Mesendoderm (in vitro differentiated cells): ENCODE results near the gene UCMA.
A peak's percentile ranks its signal among the peaks of the same experiment; 100 is the strongest.
"Not testable (repeated sequence)": the region's sequence is repeated elsewhere in the genome, so short reads cannot be mapped to it uniquely, and the experiment has no call there.

Experiments
- DNase-seq: peaks from one replicate; pipeline ENCODE4 v3.0.0; 2013
- H2AK5ac ChIP-seq: 2 replicates; pipeline ENCODE4 v1.6.1; 2013; ENCODE audit warnings: low read length, inconsistent platforms
- H2BK120ac ChIP-seq: 2 replicates; pipeline ENCODE4 v1.6.1; 2013; ENCODE audit warnings: low read depth, mild to moderate bottlenecking, low read length, moderate library complexity, mixed read lengths
- H2BK15ac ChIP-seq: replicated peaks from 2 replicates; pipeline ENCODE4 v1.6.1; 2013; ENCODE audit warnings: low read depth, mild to moderate bottlenecking, moderate library complexity
- H2BK5ac ChIP-seq: 2 replicates; pipeline ENCODE4 v1.6.1; 2013; ENCODE audit warnings: low read length, inconsistent platforms
- H3K18ac ChIP-seq: 2 replicates; pipeline ENCODE4 v1.6.1; 2013; ENCODE audit warnings: mild to moderate bottlenecking, low read length, mixed read lengths
- H3K23ac ChIP-seq: one replicate; pipeline ENCODE4 v1.6.1; 2013; ENCODE audit warnings: low read length
- H3K27ac ChIP-seq: 2 replicates; pipeline ENCODE4 v1.5.1; 2013; ENCODE audit warnings: low read depth, mild to moderate bottlenecking, inconsistent platforms, low read length, moderate library complexity
- H3K27me3 ChIP-seq: 2 replicates; pipeline ENCODE4 v1.6.1; 2013; ENCODE audit warnings: low read length, control low read depth, mild to moderate bottlenecking, inconsistent platforms; ENCODE audit not compliant: insufficient read depth, poor library complexity
- H3K36me3 ChIP-seq: 2 replicates; pipeline ENCODE4 v1.6.1; 2013; ENCODE audit warnings: low read length, inconsistent platforms; ENCODE audit not compliant: control insufficient read depth, insufficient read depth
- H3K4ac ChIP-seq: one replicate; pipeline ENCODE4 v1.6.1; 2013; ENCODE audit warnings: low read depth, mild to moderate bottlenecking, low read length, moderate library complexity
- H3K4me1 ChIP-seq: 2 replicates; pipeline ENCODE4 v1.6.1; 2013; ENCODE audit warnings: low read depth, low read length, inconsistent platforms; ENCODE audit not compliant: control insufficient read depth
- H3K4me2 ChIP-seq: 2 replicates; pipeline ENCODE4 v1.6.1; 2013; ENCODE audit warnings: low read length
- H3K4me3 ChIP-seq: 2 replicates; pipeline ENCODE4 v1.5.1; 2013; ENCODE audit warnings: mild to moderate bottlenecking, low read length
- H3K56ac ChIP-seq: one replicate; pipeline ENCODE4 v1.6.1; 2013; ENCODE audit warnings: low read length
- H3K79me1 ChIP-seq: 2 replicates; pipeline ENCODE4 v1.6.1; 2013; ENCODE audit warnings: low read length, inconsistent platforms
- H3K79me2 ChIP-seq: 2 replicates; pipeline ENCODE4 v1.6.1; 2013; ENCODE audit warnings: mild to moderate bottlenecking, low read length; ENCODE audit not compliant: control insufficient read depth, insufficient read depth
- H3K9ac ChIP-seq: 2 replicates; pipeline ENCODE4 v1.6.1; 2013; ENCODE audit warnings: low read length, inconsistent platforms
- H4K5ac ChIP-seq: one replicate; pipeline ENCODE4 v1.6.1; 2013; ENCODE audit warnings: low read length
- H4K8ac ChIP-seq: one replicate; pipeline ENCODE4 v1.6.1; 2013; ENCODE audit warnings: low read depth, mild to moderate bottlenecking, control low read depth, low read length, moderate library complexity
- WGBS: extraction: QIAGEN DNeasy Blood & Tissue Kit; methylation state at CpG from one replicate; pipeline ENCODE4 v1.1.7; 2013; ENCODE audit warnings: low lambda C conversion rate, missing lambda C conversion rate; ENCODE audit not compliant: insufficient coverage; ENCODE audit errors: extremely low coverage; 5-methylcytosine and 5-hydroxymethylcytosine counted together

Gene UCMA

GRCh38 chr10:13257621-13258140 is 23.5 kb upstream of the UCMA start:
- Histone ChIP-seq H3K4me3 (no peak overlapping the region), H2BK15ac (no peak overlapping the region), H3K18ac (no peak overlapping the region), H3K4me2 (no peak overlapping the region), H3K79me2 (no peaks in the 10 kb centered on the region), H3K27ac (no peak overlapping the region), H3K23ac (no peak overlapping the region), H2BK5ac (no peak overlapping the region), H2BK120ac (no peak overlapping the region), H2AK5ac (no peak overlapping the region), H3K56ac (no peak overlapping the region), H3K9ac (no peak overlapping the region), H3K4ac (no peak overlapping the region), H3K4me1 (no peaks in the 10 kb centered on the region), H3K36me3 (no peaks in the 10 kb centered on the region), H4K8ac (peak overlapping the region; percentile 65), H3K79me1 (no peaks in the 10 kb centered on the region), H4K5ac (no peak overlapping the region), H3K27me3 (no peaks in the 10 kb centered on the region)
- DNase-seq: no peak
- WGBS: no CpG with 5 or more reads among the region's 5 CpGs

GRCh38 chr10:13256627-13257026 is 22.5 kb upstream of the UCMA start:
- Histone ChIP-seq H3K56ac (no peak overlapping the region), H2BK15ac (no peak overlapping the region), H3K36me3 (no peaks in the 10 kb centered on the region), H2BK120ac (no peak overlapping the region), H2BK5ac (no peak overlapping the region), H3K4ac (no peak overlapping the region), H3K4me3 (no peak overlapping the region), H3K23ac (no peak overlapping the region), H4K8ac (no peak overlapping the region), H3K79me2 (no peaks in the 10 kb centered on the region), H3K4me2 (no peak overlapping the region), H3K9ac (no peak overlapping the region), H3K4me1 (no peaks in the 10 kb centered on the region), H2AK5ac (no peak overlapping the region), H3K79me1 (no peaks in the 10 kb centered on the region), H3K27me3 (no peaks in the 10 kb centered on the region), H3K18ac (no peak overlapping the region), H4K5ac (no peak overlapping the region), H3K27ac (no peak overlapping the region)
- WGBS: 100% methylated on average over 1 of the region's 2 CpGs
- no peak for DNase-seq

- Histone ChIP-seq H2AK5ac (no peak overlapping the region), H2BK15ac (no peak overlapping the region), H3K4me1 (no peaks in the 10 kb centered on the region), H2BK5ac (no peak overlapping the region), H3K18ac (no peak overlapping the region), H3K79me1 (no peaks in the 10 kb centered on the region), H3K56ac (no peak overlapping the region), H3K36me3 (no peaks in the 10 kb centered on the region), H4K5ac (no peak overlapping the region), H3K23ac (no peak overlapping the region), H3K27me3 (no peaks in the 10 kb centered on the region), H3K9ac (no peak overlapping the region), H2BK120ac (no peak overlapping the region), H3K4me3 (no peak overlapping the region), H3K27ac (no peak overlapping the region), H3K79me2 (no peaks in the 10 kb centered on the region), H3K4ac (no peak overlapping the region), H4K8ac (no peak overlapping the region), H3K4me2 (no peak overlapping the region)
- WGBS: no CpG with 5 or more reads among the region's 4 CpGs
- DNase-seq: no peak
These were observed 19.6 kb upstream of the UCMA start for GRCh38 chr10:13253726-13254125.

- Histone ChIP-seq H3K79me1 (no peaks in the 10 kb centered on the region), H2BK5ac (no peak overlapping the region), H3K36me3 (no peaks in the 10 kb centered on the region), H3K4ac (no peak overlapping the region), H2BK15ac (no peak overlapping the region), H3K27me3 (no peaks in the 10 kb centered on the region), H2BK120ac (no peak overlapping the region), H3K9ac (no peak overlapping the region), H3K79me2 (no peaks in the 10 kb centered on the region), H3K4me3 (no peak overlapping the region), H3K23ac (no peak overlapping the region), H3K27ac (no peak overlapping the region), H4K8ac (no peak overlapping the region), H3K4me2 (no peak overlapping the region), H4K5ac (no peak overlapping the region), H3K4me1 (no peaks in the 10 kb centered on the region), H2AK5ac (no peak overlapping the region), H3K56ac (no peak overlapping the region), H3K18ac (no peak overlapping the region)
- WGBS: no CpG with 5 or more reads among the region's 4 CpGs
- DNase-seq: no peak
These were observed 13.6 kb upstream of the UCMA start for GRCh38 chr10:13247784-13248183.

- Histone ChIP-seq H2BK5ac (no peak overlapping the region), H2AK5ac (no peak overlapping the region), H3K9ac (no peak overlapping the region), H3K27ac (no peak overlapping the region), H3K56ac (no peak overlapping the region), H2BK15ac (no peak overlapping the region), H2BK120ac (no peak overlapping the region), H3K4me1 (no peaks in the 10 kb centered on the region), H4K5ac (no peak overlapping the region), H3K27me3 (no peaks in the 10 kb centered on the region), H3K18ac (no peak overlapping the region), H3K4me2 (no peak overlapping the region), H3K79me1 (no peaks in the 10 kb centered on the region), H4K8ac (no peak overlapping the region), H3K4me3 (no peak overlapping the region), H3K36me3 (no peaks in the 10 kb centered on the region), H3K4ac (no peak overlapping the region), H3K23ac (no peak overlapping the region), H3K79me2 (no peaks in the 10 kb centered on the region)
- no CpG with 5 or more reads among the region's 9 CpGs for WGBS
- DNase-seq: no peak
These were observed 13.1 kb upstream of the UCMA start for GRCh38 chr10:13247246-13247645.

- not testable (repeated sequence) for H2AK5ac ChIP-seq, H3K18ac ChIP-seq, H3K79me1 ChIP-seq, H2BK5ac ChIP-seq, DNase-seq, H4K8ac ChIP-seq, H3K36me3 ChIP-seq, H3K4me3 ChIP-seq, H3K9ac ChIP-seq, H3K23ac ChIP-seq, H4K5ac ChIP-seq, H3K79me2 ChIP-seq, H2BK120ac ChIP-seq, H3K4me2 ChIP-seq, H3K27ac ChIP-seq, H3K56ac ChIP-seq, H2BK15ac ChIP-seq, H3K27me3 ChIP-seq, H3K4me1 ChIP-seq, H3K4ac ChIP-seq
- WGBS: no CpG with 5 or more reads among the region's 5 CpGs
These were observed 8.1 kb upstream of the UCMA start for GRCh38 chr10:13242260-13242659.
